Measurements from ENCODE around the gene PIGX.

- TF ChIP-seq CTCF (conservative IDR thresholded peaks at IDR 0.05; ENCODE audit: low read depth, low read length) (no peak), RAD21 (IDR thresholded peaks at IDR 0.05; ENCODE audit: low read length) (no peak), POLR2A (IDR thresholded peaks at IDR 0.05; ENCODE audit: low read depth, low read length) (no peak)
These were observed 16.3 kb upstream of the PIGX start for GRCh38 chr3:196695849-196696226.
